ENCODE results near the gene SLC39A2. TPM values are rescaled to one million over a fixed set of nuclear protein-coding genes. Genes with fewer than 3 reads are reported as not detected.

The SLC39A2 gene
- total RNA-seq, 1 donor from 2014 or later = not detected

DNA sequence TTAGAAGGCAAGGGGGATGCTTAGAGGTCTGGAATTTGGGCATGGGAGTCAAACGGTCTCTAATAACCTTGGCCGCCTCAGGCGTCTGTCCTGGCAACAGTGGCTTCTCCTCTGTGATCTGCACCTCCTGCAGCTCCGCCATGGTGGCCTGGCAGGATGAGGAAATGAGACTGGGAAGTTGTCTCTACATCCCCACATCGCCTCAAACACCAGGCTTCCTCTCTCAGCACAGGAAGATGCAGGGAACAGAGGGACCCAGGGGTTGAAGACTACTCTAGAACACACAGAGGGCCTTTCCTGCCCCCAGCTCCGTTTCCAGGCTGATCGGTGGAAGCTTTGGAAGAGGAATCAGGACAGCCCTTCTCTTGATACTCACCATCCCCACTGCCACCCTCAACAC is 24.1 kb downstream of the SLC39A2 start:
- Mint-ChIP-seq H3K4me1 (ENCODE audit: low read depth) (peaks cover 24% of the 10 kb centered on the region), H3K9me3 (ENCODE audit: low read depth) (no peaks in the 10 kb centered on the region), H3K36me3 (ENCODE audit: insufficient read depth) (peaks cover 3% of the 10 kb centered on the region), H3K27ac (no peak overlapping the region), H3K27me3 (peaks cover 9% of the 10 kb centered on the region), H3K4me3 (ENCODE audit: low read depth) (peak overlapping the region; percentile 9)
- no peak for TF ChIP-seq CTCF (IDR thresholded peaks at IDR 0.05; ENCODE audit: unreplicated experiment)
- no peak for DNase-seq (ENCODE audit: low spot score, unreplicated experiment)

- peak overlapping the region; percentile 77 for H3K27ac Mint-ChIP-seq
- H3K4me3 Mint-ChIP-seq (ENCODE audit: low read depth) = peak overlapping the region; percentile 74
- H3K36me3 Mint-ChIP-seq (ENCODE audit: insufficient read depth) = peaks cover 2% of the 10 kb centered on the region
- no peak for TF ChIP-seq CTCF (IDR thresholded peaks at IDR 0.05; ENCODE audit: unreplicated experiment)
- H3K4me1 Mint-ChIP-seq (ENCODE audit: low read depth) = peaks cover 24% of the 10 kb centered on the region
- no peaks in the 10 kb centered on the region for H3K9me3 Mint-ChIP-seq (ENCODE audit: low read depth)
- no peak for DNase-seq (ENCODE audit: low spot score, unreplicated experiment)
- peaks cover 9% of the 10 kb centered on the region for H3K27me3 Mint-ChIP-seq
Observed at GRCh38 chr14:21023817-21024584, 24.9 kb downstream of the SLC39A2 start.

- Mint-ChIP-seq H3K27me3 (peaks cover 9% of the 10 kb centered on the region), H3K27ac (peak within 1 kb of the TSS; percentile 94)
- TF ChIP-seq CTCF (IDR thresholded peaks at IDR 0.05; ENCODE audit: unreplicated experiment) = no peak
Observed at GRCh38 chr14:21024585-21025370, 25.7 kb downstream of the SLC39A2 start, which contains the start of gene NDRG2. Gene NDRG2, minus strand, starts transcription at chr14:21025061. Its CDS starts 1,746 bp downstream, at chr14:21023315.

GRCh38 chr14:21025371-21026273 is 26.5 kb downstream of the SLC39A2 start:
- Mint-ChIP-seq H3K27me3 (peaks cover 9% of the 10 kb centered on the region), H3K9me3 (ENCODE audit: low read depth) (no peaks in the 10 kb centered on the region), H3K36me3 (ENCODE audit: insufficient read depth) (peaks cover 2% of the 10 kb centered on the region), H3K4me1 (ENCODE audit: low read depth) (peaks cover 24% of the 10 kb centered on the region), H3K27ac (peak overlapping the region; percentile 94), H3K4me3 (ENCODE audit: low read depth) (peak overlapping the region; percentile 86)
- no peak for TF ChIP-seq CTCF (IDR thresholded peaks at IDR 0.05; ENCODE audit: unreplicated experiment)
- peak; percentile 38 for DNase-seq (ENCODE audit: low spot score, unreplicated experiment)

More at GRCh38 chr14:21024585-21025370, 25.7 kb downstream of the SLC39A2 start, which contains the start of gene NDRG2:
- Mint-ChIP-seq H3K4me1 (ENCODE audit: low read depth) (peaks cover 24% of the 10 kb centered on the region), H3K4me3 (ENCODE audit: low read depth) (peak within 1 kb of the TSS; percentile 86), H3K9me3 (ENCODE audit: low read depth) (no peaks in the 10 kb centered on the region), H3K36me3 (ENCODE audit: insufficient read depth) (peaks cover 2% of the 10 kb centered on the region)
- peak; percentile 85 for DNase-seq (ENCODE audit: low spot score, unreplicated experiment)
